ENCODE data around the gene ATP8A2.

GRCh38 chr13:25902891-25903341 lies 531.1 kb downstream of the ATP8A2 start:
- TF ChIP-seq CTCF (IDR thresholded peaks at IDR 0.05) (no peak), POLR2A (IDR thresholded peaks at IDR 0.05) (no peak)
